Tibial nerve (tissue), 3 donors: ENCODE measurements around the gene SLC5A2.

ENCODE experiments used
- CTCF ChIP-seq, 5 experiments: fragments of 200-600 bp in 3 of 5; fragments of 450-650 bp in 2 of 5; sonication (generic) in 3 of 5; IDR thresholded peaks; one replicate each; pipeline ENCODE4 v1.5.1; 2016 to 2019; ENCODE audit warnings: antibody characterized with exemption in 5 of 5, mild to moderate bottlenecking in 3 of 5, moderate library complexity in 2 of 5
- POLR2A ChIP-seq, 2 donors: fragments of 450-650 bp; IDR thresholded peaks; one replicate each; pipeline ENCODE4 v1.6.1; 2017; ENCODE audit warnings: antibody characterized with exemption in 2 of 2, mild to moderate bottlenecking in 2 of 2, moderate library complexity in 2 of 2

GRCh38 chr16:31529108-31529936, 46.4 kb downstream of the SLC5A2 start:
- TF ChIP-seq CTCF (IDR thresholded peaks at IDR 0.05) (no peak), POLR2A (IDR thresholded peaks at IDR 0.05) (no peak)
